HEK293 (cell line): ENCODE results near the gene HOXB1.

Experiments
- CTCF ChIA-PET: fragments of 350-600 bp; formaldehyde crosslinking; extraction: SDS; loops from one replicate; lab custom pipeline; 2021; ENCODE audit warnings: antibody characterized with exemption; lab: Yijun Ruan, JAX
- POLR2A ChIA-PET: fragments of 300-600 bp; formaldehyde crosslinking; extraction: SDS; loops from one replicate; lab custom pipeline; 2020; ENCODE audit warnings: antibody characterized with exemption, inconsistent platforms; lab: Yijun Ruan, JAX
- H3K27ac ChIP-seq: fragments of 200-500 bp; sonication (Bioruptor generic); 2 replicates; pipeline ENCODE4 v1.5.1; 2014; ENCODE audit warnings: low read depth, low read length, control low read depth, inconsistent platforms; ENCODE audit errors: extremely low read depth
- H3K36me3 ChIP-seq, 2 experiments: fragments of 200-500 bp in 1 of 2; sonication (Bioruptor generic) in 1 of 2; 1 replicate in 1 of 2; 2 replicates in 1 of 2; pipeline ENCODE4 v1.5.1; 2014 to 2017; ENCODE audit warnings: inconsistent platforms in 2 of 2, low read length in 2 of 2; ENCODE audit not compliant: control insufficient read depth in 2 of 2, insufficient read depth in 1 of 2
- H3K4me1 ChIP-seq: fragments of 200-500 bp; sonication (Bioruptor generic); 2 replicates; pipeline ENCODE4 v1.5.1; 2014; ENCODE audit warnings: mild to moderate bottlenecking, low read length, inconsistent platforms; ENCODE audit not compliant: control insufficient read depth, insufficient read depth
- H3K4me3 ChIP-seq: 2 replicates; pipeline ENCODE4 v1.5.1; 2011; ENCODE audit warnings: low read depth, mild to moderate bottlenecking, control low read depth, low read length, moderate library complexity
- H3K9me3 ChIP-seq: fragments of 200-500 bp; sonication (Bioruptor generic); 2 replicates; pipeline ENCODE4 v1.5.1; 2014; ENCODE audit warnings: low read depth, low read length, inconsistent platforms; ENCODE audit not compliant: control insufficient read depth, insufficient read depth
- FEZF1 ChIP-seq: fragments of 450-650 bp; formaldehyde crosslinking; IDR thresholded peaks from 2 replicates; pipeline ENCODE4 v1.5.1; 2016; ENCODE audit warnings: missing biosample characterization, missing genetic modification characterization
- GLI4 ChIP-seq: fragments of 450-650 bp; formaldehyde crosslinking; IDR thresholded peaks from 2 replicates; pipeline ENCODE4 v1.5.1; 2016; ENCODE audit warnings: missing biosample characterization, missing genetic modification characterization
- IKZF3 ChIP-seq: fragments of 450-650 bp; IDR thresholded peaks from 2 replicates; pipeline ENCODE4 v1.5.0; 2018; ENCODE audit warnings: missing biosample characterization, mild to moderate bottlenecking, missing genetic modification characterization, moderate library complexity
- KLF7 ChIP-seq: fragments of 450-650 bp; formaldehyde crosslinking; IDR thresholded peaks from 2 replicates; pipeline ENCODE4 v1.5.1; 2016; ENCODE audit warnings: missing biosample characterization, missing genetic modification characterization, borderline replicate concordance
- KLF9 ChIP-seq: fragments of 450-650 bp; formaldehyde crosslinking; IDR thresholded peaks from 2 replicates; pipeline ENCODE4 v1.5.1; 2016; ENCODE audit warnings: missing biosample characterization, missing genetic modification characterization, low read depth
- OVOL3 ChIP-seq: fragments of 450-650 bp; formaldehyde crosslinking; IDR thresholded peaks from 2 replicates; pipeline ENCODE4 v1.5.1; 2016; ENCODE audit warnings: missing biosample characterization, missing genetic modification characterization
- ZBTB6 ChIP-seq: fragments of 450-650 bp; formaldehyde crosslinking; IDR thresholded peaks from 2 replicates; pipeline ENCODE4 v1.5.1; 2017; ENCODE audit warnings: missing biosample characterization, missing genetic modification characterization
- ZNF138 ChIP-seq: fragments of 450-650 bp; formaldehyde crosslinking; IDR thresholded peaks from 2 replicates; pipeline ENCODE4 v1.5.1; 2016; ENCODE audit warnings: missing biosample characterization, missing genetic modification characterization, borderline replicate concordance
- ZNF174 ChIP-seq: fragments of 450-650 bp; formaldehyde crosslinking; IDR thresholded peaks from 2 replicates; pipeline ENCODE4 v1.5.0; 2017; ENCODE audit warnings: missing biosample characterization, mild to moderate bottlenecking, missing genetic modification characterization
- ZNF18 ChIP-seq: fragments of 450-650 bp; formaldehyde crosslinking; IDR thresholded peaks from 2 replicates; pipeline ENCODE4 v1.5.1; 2016; ENCODE audit warnings: missing biosample characterization, missing genetic modification characterization
- ZNF202 ChIP-seq: fragments of 450-650 bp; formaldehyde crosslinking; IDR thresholded peaks from 2 replicates; pipeline ENCODE4 v1.5.1; 2016; ENCODE audit warnings: missing biosample characterization, missing genetic modification characterization, borderline replicate concordance
- ZNF23 ChIP-seq: fragments of 450-650 bp; formaldehyde crosslinking; IDR thresholded peaks from 2 replicates; pipeline ENCODE4 v1.5.1; 2016; ENCODE audit warnings: missing biosample characterization, missing genetic modification characterization, borderline replicate concordance
- ZNF341 ChIP-seq: fragments of 450-650 bp; formaldehyde crosslinking; IDR thresholded peaks from 2 replicates; pipeline ENCODE4; 2016; ENCODE audit warnings: low read depth, missing biosample characterization, missing genetic modification characterization
- ZNF362 ChIP-seq: fragments of 450-650 bp; formaldehyde crosslinking; IDR thresholded peaks from 2 replicates; pipeline ENCODE4 v1.5.1; 2016; ENCODE audit warnings: missing biosample characterization, missing genetic modification characterization
- ZNF449 ChIP-seq: fragments of 450-650 bp; formaldehyde crosslinking; IDR thresholded peaks from 2 replicates; pipeline ENCODE4 v1.5.1; 2017; ENCODE audit warnings: missing biosample characterization, mild to moderate bottlenecking, missing genetic modification characterization, moderate library complexity
- ZNF501 ChIP-seq: fragments of 450-650 bp; formaldehyde crosslinking; IDR thresholded peaks from 2 replicates; pipeline ENCODE4 v1.5.1; 2016; ENCODE audit warnings: missing biosample characterization, missing genetic modification characterization
- ZNF513 ChIP-seq: fragments of 450-650 bp; IDR thresholded peaks from 2 replicates; pipeline ENCODE4 v1.5.1; 2018; ENCODE audit warnings: missing biosample characterization, missing genetic modification characterization
- ZNF560 ChIP-seq: fragments of 450-650 bp; formaldehyde crosslinking; IDR thresholded peaks from 2 replicates; pipeline ENCODE4 v1.5.1; 2017; ENCODE audit warnings: missing biosample characterization, missing genetic modification characterization, borderline replicate concordance
- ZNF600 ChIP-seq: fragments of 450-650 bp; formaldehyde crosslinking; IDR thresholded peaks from 2 replicates; pipeline ENCODE4 v1.5.1; 2016; ENCODE audit warnings: missing biosample characterization, missing genetic modification characterization
- ZNF610 ChIP-seq: fragments of 450-650 bp; formaldehyde crosslinking; IDR thresholded peaks from 2 replicates; pipeline ENCODE4 v1.5.1; 2016; ENCODE audit warnings: missing biosample characterization, missing genetic modification characterization, borderline replicate concordance
- ZNF639 ChIP-seq: fragments of 450-650 bp; formaldehyde crosslinking; IDR thresholded peaks from 2 replicates; pipeline ENCODE4 v1.5.1; 2016; ENCODE audit warnings: missing biosample characterization, missing genetic modification characterization
- ZNF660 ChIP-seq: fragments of 450-650 bp; IDR thresholded peaks from 2 replicates; pipeline ENCODE4 v1.5.1; 2018; ENCODE audit warnings: missing biosample characterization, mild to moderate bottlenecking, missing genetic modification characterization
- ZNF785 ChIP-seq: fragments of 450-650 bp; formaldehyde crosslinking; IDR thresholded peaks from 2 replicates; pipeline ENCODE4 v1.5.1; 2016; ENCODE audit warnings: missing biosample characterization, missing genetic modification characterization

HOXB1 gene

GRCh38 chr17:48541577-48542113 is 10.8 kb upstream of the HOXB1 start (continued):
- no peak for TF ChIP-seq ZNF513
- TF ChIP-seq ZNF18 (tag by site-specific recombination) = no peak
- TF ChIP-seq KLF9 (tag by site-specific recombination) = peak; percentile 47; the same call in 1 of the 2 replicates
- TF ChIP-seq ZBTB6 (tag by site-specific recombination) = peak; percentile 2; the same call in 1 of the 2 replicates
- TF ChIP-seq IKZF3 (tag by site-specific recombination) = peak; percentile 95
- no peak for TF ChIP-seq ZNF174 (tag by site-specific recombination)
- no peak for TF ChIP-seq ZNF202
- TF ChIP-seq ZNF362 (tag by site-specific recombination) = no peak
- no peak for TF ChIP-seq ZNF560 (tag by site-specific recombination)
- no peak for TF ChIP-seq ZNF23
- TF ChIP-seq FEZF1 (tag by site-specific recombination) = no peak
- TF ChIP-seq ZNF449 (tag by site-specific recombination) = no peak
- TF ChIP-seq ZNF639 (tag by site-specific recombination) = peak; percentile 34; the same call in 1 of the 2 replicates
- no peak for TF ChIP-seq ZNF785 (tag by site-specific recombination)
- TF ChIP-seq ZNF600 = 0 out of 2 replicates have a peak, but pooled peaks have one; percentile 24
- TF ChIP-seq OVOL3 (tag by site-specific recombination) = no peak

- CTCF ChIA-PET = interaction anchor here (0.6 to 2.8 kb wide), 13 partner anchors 13 to 327 kb away, joined by 3 to 22 read pairs (median 3); no protein-coding TSS in a partner anchor
- POLR2A ChIA-PET = interaction anchor here (0.6 to 2.8 kb wide), 23 partner anchors 8 to 1174 kb away, joined by 3 to 25 read pairs (median 3); no protein-coding TSS in a partner anchor
- Histone ChIP-seq H3K4me1 (peaks cover 20% of the 10 kb centered on the region), H3K27ac (peak overlapping the region; percentile 100), H3K4me3 (peak overlapping the region; percentile 79), H3K9me3 (no peaks in the 10 kb centered on the region), H3K36me3 (peaks cover 5 to 11% of the 10 kb centered on the region in 2 experiments; a peak in 2 of 3 replicates)
- no peak for TF ChIP-seq ZNF341 (tag by site-specific recombination)
- no peak for TF ChIP-seq GLI4 (tag by site-specific recombination)
- TF ChIP-seq ZNF610 = no peak
- TF ChIP-seq ZNF513 = no peak
- no peak for TF ChIP-seq ZNF138 (tag by site-specific recombination)
- TF ChIP-seq ZNF600 = peak; percentile 47; the same call in 1 of the 2 replicates
- no peak for TF ChIP-seq KLF7 (tag by site-specific recombination)
- peak; percentile 12; the same call in 1 of the 2 replicates for TF ChIP-seq ZNF660 (tag by site-specific recombination)
- TF ChIP-seq ZNF501 (tag by site-specific recombination) = peak; percentile 57; the same call in 1 of the 2 replicates
These were observed 10.3 kb upstream of the HOXB1 start for GRCh38 chr17:48541036-48541576.
